Body of pancreas (tissue), 4 donors: ENCODE results near the gene RCOR2. TPM values are rescaled to one million over a fixed set of nuclear protein-coding genes. Genes with fewer than 3 reads are reported as not detected.

ENCODE experiments used
- ATAC-seq: fragments of 150-250 bp; one replicate; pipeline ENCODE4 v1.9.1; 2016
- DNase-seq, 4 donors: peaks; one replicate each; pipeline ENCODE4 v3.0.0-alpha.2; 2019
- H3K27ac ChIP-seq, 4 donors: fragments of 200-600 bp; sonication (generic); 1 replicate in 3 of 4; 2 replicates in 1 of 4; pipeline versions ENCODE4 v1.5.1 to v1.6.1; 2016 to 2019; ENCODE audit warnings: mild to moderate bottlenecking in 1 of 4, mixed read lengths in 1 of 4, moderate library complexity in 1 of 4
- H3K27me3 ChIP-seq, 2 donors: fragments of 200-600 bp; sonication (generic); one replicate each; pipeline ENCODE4 v1.6.0; 2016; ENCODE audit warnings: mild to moderate bottlenecking in 1 of 2
- H3K36me3 ChIP-seq, 2 donors: fragments of 200-600 bp; sonication (generic); replicated peaks in 1 of 2; 2 replicates each; pipeline ENCODE4 v1.5.1; 2016; ENCODE audit warnings: low read depth in 2 of 2; ENCODE audit not compliant: insufficient read depth in 1 of 2
- H3K4me1 ChIP-seq: fragments of 200-600 bp; sonication (generic); one replicate; pipeline ENCODE4 v1.6.0; 2016
- H3K4me3 ChIP-seq, 2 donors: fragments of 200-600 bp; sonication (generic); 1 replicate in 1 of 2; 2 replicates in 1 of 2; pipeline ENCODE4 v1.5.1; 2016 to 2019
- H3K9me3 ChIP-seq, 3 donors: fragments of 200-600 bp; sonication (generic); 1 replicate in 2 of 3; 2 replicates in 1 of 3; pipeline ENCODE4 v1.5.1; 2016
- CTCF ChIP-seq, 7 experiments: fragments of 450-650 bp in 4 of 7; fragments of 200-600 bp in 3 of 7; sonication (generic) in 3 of 7; IDR thresholded peaks; one replicate each; pipeline ENCODE4 v1.5.1; 2016 to 2019; ENCODE audit warnings: antibody characterized with exemption in 7 of 7
- POLR2A ChIP-seq, 3 donors: fragments of 450-650 bp; IDR thresholded peaks; one replicate each; pipeline ENCODE4 v1.6.1; 2016; ENCODE audit warnings: antibody characterized with exemption in 3 of 3, mild to moderate bottlenecking in 2 of 3
- WGBS, 2 donors: methylation state at CpG; one replicate each; pipeline ENCODE4 v1.1.5; 2017; 5-methylcytosine and 5-hydroxymethylcytosine counted together
- intact Hi-C: fragments of 100-400 bp; cut with DNase I; formaldehyde crosslinking; loops from one replicate; pipeline ENCODE4 v1.15.1; 2023
- total RNA-seq, 2 donors: library from RNA; depleted of rRNA; stranded (reverse); fragments of >200 nt; gene quantifications; one replicate each; pipeline ENCODE4 v1.1.0, GENCODE V29; 2016

Gene RCOR2
- total RNA-seq, 2 donors from 2014 or later: 0.26 to 0.33 TPM

- ATAC-seq: no peak
- Histone ChIP-seq H3K36me3 (peaks cover 0 to 14% of the 10 kb centered on the region in 2 donors), H3K27me3 (no peaks in the 10 kb centered on the region), H3K9me3 (no peaks in the 10 kb centered on the region), H3K4me3 (no peak overlapping the region), H3K27ac (no peak overlapping the region), H3K4me1 (no peaks in the 10 kb centered on the region)
- WGBS, 2 donors: 96 to 97% methylated on average over 4 of the region's 4 CpGs
- intact Hi-C loops: no loop called here
- no peak for DNase-seq
- TF ChIP-seq POLR2A (IDR thresholded peaks at IDR 0.05) (no peak), CTCF (IDR thresholded peaks at IDR 0.05) (no peak)
Observed at GRCh38 chr11:63952570-63952969, 35.6 kb upstream of the RCOR2 start.

GRCh38 chr11:63951779-63952536 is 35.0 kb upstream of the RCOR2 start:
- DNase-seq: no peak
- TF ChIP-seq CTCF (IDR thresholded peaks at IDR 0.05) (no peak), POLR2A (IDR thresholded peaks at IDR 0.05) (no peak)
- Histone ChIP-seq H3K27me3 (no peaks in the 10 kb centered on the region), H3K4me3 (no peak overlapping the region), H3K36me3 (peaks cover 0 to 14% of the 10 kb centered on the region in 2 donors), H3K9me3 (no peaks in the 10 kb centered on the region), H3K27ac (no peak overlapping the region), H3K4me1 (no peaks in the 10 kb centered on the region)
- ATAC-seq: no peak
- intact Hi-C loops: no loop called here
- 81 to 89% methylated on average over 10 to 20 of the region's 20 CpGs for WGBS, 2 donors

- Histone ChIP-seq H3K27ac (peak overlapping the region in 3 of 4 donors; percentile 4 to 46 (median 19)), H3K27me3 (no peaks in the 10 kb centered on the region), H3K4me1 (peaks cover 11% of the 10 kb centered on the region), H3K4me3 (no peak overlapping the region), H3K36me3 (no peaks in the 10 kb centered on the region), H3K9me3 (no peaks in the 10 kb centered on the region)
- peak; percentile 97 for ATAC-seq
- intact Hi-C loops: loop anchor here (10.0 kb wide), 1 partner anchor 181 kb away; the partner anchor contains the start of gene ZFTA
- WGBS, 2 donors: 19 to 29% methylated on average over 9 to 14 of the region's 14 CpGs
- TF ChIP-seq POLR2A (IDR thresholded peaks at IDR 0.05): no peak
- peak; percentile 53 to 95 (median 94) for TF ChIP-seq CTCF (IDR thresholded peaks at IDR 0.05)
- peak; percentile 84 to 86 (median 86) for DNase-seq
Observed at GRCh38 chr11:63945477-63946163, 28.7 kb upstream of the RCOR2 start.

- no peaks in the 10 kb centered on the region for H3K27me3 ChIP-seq
- no peak overlapping the region for H3K4me3 ChIP-seq
- intact Hi-C loops: loop anchor here (5.0 to 10.0 kb wide), 2 partner anchors 113 to 180 kb away; partner anchors contain the start of gene ZFTA
- 29 to 36% methylated on average over 4 to 8 of the region's 8 CpGs for WGBS, 2 donors
- peaks cover 15% of the 10 kb centered on the region for H3K4me1 ChIP-seq
- no peak for TF ChIP-seq POLR2A (IDR thresholded peaks at IDR 0.05)
- no peak for TF ChIP-seq CTCF (IDR thresholded peaks at IDR 0.05)
- no peaks in the 10 kb centered on the region for H3K36me3 ChIP-seq
- ATAC-seq: no peak
- DNase-seq: peak; percentile 22 to 40 (median 28)
- peak overlapping the region in 3 of 4 donors; percentile 4 to 46 (median 19) for H3K27ac ChIP-seq
- no peaks in the 10 kb centered on the region for H3K9me3 ChIP-seq
Observed at GRCh38 chr11:63944987-63945386, 28.0 kb upstream of the RCOR2 start.
